Stimulated activated CD4-positive, alpha-beta T cell treated with anti-CD3 and anti-CD28 coated beads, Interleukin-4, amount 100 ng/mL, for 48 hours (primary cell): Measurements from ENCODE around the gene ATXN7L3B.
A peak's percentile ranks its signal among the peaks of the same experiment; 100 is the strongest.
"Not testable (repeated sequence)": the region's sequence is repeated elsewhere in the genome, so short reads cannot be mapped to it uniquely, and the experiment has no call there.

ENCODE experiments used
- DNase-seq, 2 donors: peaks; one replicate each; pipeline ENCODE4 v3.0.0-alpha.2; 2020; ENCODE audit warnings: low read depth in 2 of 2

Gene ATXN7L3B

GRCh38 chr12:74537707-74538385 lies at the start of gene ATXN7L3B:
ATXN7L3B (plus strand) TSS chr12:74537835; CDS start chr12:74538113, 278 bp downstream.
- peak; percentile 88 to 92 for DNase-seq

DNA sequence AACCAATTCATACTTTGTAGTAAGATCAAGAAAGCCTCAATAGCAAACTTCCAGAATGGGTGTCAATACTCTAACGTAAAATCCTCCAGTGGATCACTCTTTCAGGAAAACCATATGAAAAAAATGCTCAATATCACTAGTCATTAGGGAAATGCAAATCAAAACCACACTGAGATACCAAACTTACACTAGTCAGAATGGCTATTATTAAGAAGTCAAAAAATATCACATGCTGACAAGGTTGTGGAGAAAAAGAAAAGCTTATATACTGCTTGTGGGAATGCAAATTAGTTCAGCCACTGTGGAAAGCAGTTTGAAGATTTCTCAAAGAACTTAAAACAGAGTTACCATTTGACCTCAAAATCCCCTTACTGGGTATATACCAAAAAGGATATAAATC lies 49.5 kb upstream of the ATXN7L3B start:
- DNase-seq: no peak

DNA sequence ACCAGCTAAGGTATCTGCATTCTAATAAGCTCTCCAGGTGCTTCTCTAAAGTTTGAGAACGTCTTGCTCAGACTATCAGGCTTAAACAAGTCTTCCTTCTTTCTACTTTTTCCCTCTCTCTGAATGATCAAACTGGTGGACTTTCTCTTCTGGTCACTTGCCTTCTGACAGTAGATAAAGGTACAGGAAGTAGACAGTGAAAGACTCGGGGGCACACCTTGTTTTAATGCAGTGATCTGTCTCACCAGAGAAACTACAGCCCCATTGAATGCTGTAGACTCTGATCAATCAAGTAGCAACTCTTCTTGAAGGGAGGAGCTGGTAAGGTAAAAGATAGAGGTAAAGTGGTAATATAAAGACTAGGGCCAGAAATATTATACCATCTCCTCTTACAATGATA lies 48.1 kb upstream of the ATXN7L3B start:
- no peak for DNase-seq

GRCh38 chr12:74490390-74491064 lies 47.1 kb upstream of the ATXN7L3B start:
- DNase-seq: no peak

DNA sequence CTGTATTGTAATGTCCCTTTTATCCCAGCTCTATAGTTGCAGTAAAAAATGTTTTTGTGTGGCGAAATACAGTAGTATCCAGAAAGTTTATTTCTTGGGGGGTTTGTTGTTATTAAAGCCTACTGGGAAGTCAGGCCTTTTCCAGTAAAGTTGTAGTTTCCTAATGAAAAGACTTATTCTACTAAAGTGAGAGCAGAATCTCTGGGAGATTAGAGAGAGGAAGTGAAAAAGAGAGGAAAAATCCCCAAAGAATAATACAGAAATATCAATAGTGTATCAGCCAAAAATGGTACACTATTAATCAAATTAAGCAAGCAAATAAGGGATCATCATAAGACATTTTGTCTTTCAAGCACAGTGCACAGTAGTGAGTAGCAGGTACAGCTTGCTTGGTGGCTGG lies 46.3 kb upstream of the ATXN7L3B start:
- DNase-seq: no peak

DNA sequence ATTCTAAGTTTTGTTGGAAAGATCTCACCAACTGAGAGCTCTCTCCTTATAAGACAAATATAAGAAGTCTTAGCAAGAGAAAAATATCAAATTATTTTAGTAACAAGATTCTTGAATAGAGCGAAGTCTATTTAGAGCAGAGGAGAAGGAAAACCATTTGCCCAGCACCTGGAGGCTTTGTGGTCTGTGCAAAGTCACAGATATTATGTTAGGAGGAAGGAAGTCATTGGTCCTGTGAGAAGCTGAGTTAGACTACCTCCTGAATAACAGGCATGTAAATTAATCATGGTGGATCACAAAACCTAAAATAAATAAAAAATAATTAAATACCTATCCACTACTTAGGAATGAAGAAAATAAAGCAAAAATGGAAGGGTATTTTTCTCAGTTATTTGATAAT lies 38.4 kb upstream of the ATXN7L3B start:
- no peak for DNase-seq

- DNase-seq: not testable (repeated sequence)
Measured at GRCh38 chr12:74508873-74509657, 28.6 kb upstream of the ATXN7L3B start.

- no peak for DNase-seq
Measured at GRCh38 chr12:74509886-74510285, 27.7 kb upstream of the ATXN7L3B start.

GRCh38 chr12:74514098-74514872 lies 23.4 kb upstream of the ATXN7L3B start:
- DNase-seq: no peak

DNA sequence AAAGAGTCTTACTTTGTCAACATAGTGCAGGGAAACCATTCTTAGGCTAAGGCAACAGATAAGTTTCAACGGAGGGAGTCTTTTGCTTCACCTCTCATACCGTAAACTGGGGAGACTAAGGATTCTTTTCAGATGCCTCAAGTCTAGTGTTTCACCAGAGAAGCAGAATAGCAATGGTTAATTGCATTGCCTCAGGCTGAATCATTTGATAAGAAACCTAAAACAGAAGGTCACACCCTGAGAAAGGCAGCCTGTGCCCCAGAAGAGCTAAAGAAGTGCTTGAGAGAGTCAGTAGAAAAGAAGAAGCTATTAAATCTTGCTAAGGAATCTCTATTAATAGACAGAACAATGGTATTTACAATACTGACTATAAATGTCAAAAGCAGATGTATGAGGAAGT lies 21.8 kb upstream of the ATXN7L3B start:
- DNase-seq: no peak

DNA sequence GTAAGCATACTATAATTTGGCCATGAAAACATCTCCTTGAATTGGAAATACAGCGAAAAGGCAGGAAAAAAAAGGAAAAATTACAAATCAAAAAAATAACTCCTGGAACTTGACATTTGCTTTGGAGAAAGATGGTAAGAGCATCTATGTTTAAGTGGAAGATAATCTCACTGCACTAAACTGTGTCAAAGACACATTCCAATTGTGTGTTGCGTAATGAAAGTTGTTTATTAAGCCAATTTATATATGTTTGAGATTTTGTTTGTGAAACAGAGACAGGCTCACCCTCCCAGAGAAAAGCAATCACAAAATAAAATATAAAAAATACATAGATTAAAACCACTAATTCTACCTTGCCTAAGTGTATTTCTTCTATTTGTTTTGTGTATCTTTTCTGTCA lies 11.1 kb upstream of the ATXN7L3B start:
- no peak for DNase-seq

GRCh38 chr12:74527491-74527890 lies 10.1 kb upstream of the ATXN7L3B start:
- no peak for DNase-seq

DNA sequence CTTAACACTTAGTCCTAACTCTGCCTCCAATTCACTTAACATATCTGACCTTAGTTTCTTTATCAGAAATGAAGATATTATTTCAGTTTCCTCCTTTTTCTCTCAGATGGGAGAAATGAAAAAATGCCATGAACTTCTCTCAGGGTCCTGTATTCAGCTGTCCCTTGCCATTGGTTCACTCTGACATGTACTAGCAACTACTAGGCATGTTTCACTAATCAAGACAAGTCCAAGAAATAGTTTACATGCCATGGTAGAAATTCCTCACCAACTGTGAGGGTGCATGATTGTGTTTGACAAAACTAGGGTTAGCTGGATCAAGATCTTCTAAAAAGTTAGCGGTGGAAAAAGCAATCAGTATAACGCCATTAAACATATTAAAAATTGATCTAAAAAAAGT lies 7.0 kb upstream of the ATXN7L3B start:
- no peak for DNase-seq

DNA sequence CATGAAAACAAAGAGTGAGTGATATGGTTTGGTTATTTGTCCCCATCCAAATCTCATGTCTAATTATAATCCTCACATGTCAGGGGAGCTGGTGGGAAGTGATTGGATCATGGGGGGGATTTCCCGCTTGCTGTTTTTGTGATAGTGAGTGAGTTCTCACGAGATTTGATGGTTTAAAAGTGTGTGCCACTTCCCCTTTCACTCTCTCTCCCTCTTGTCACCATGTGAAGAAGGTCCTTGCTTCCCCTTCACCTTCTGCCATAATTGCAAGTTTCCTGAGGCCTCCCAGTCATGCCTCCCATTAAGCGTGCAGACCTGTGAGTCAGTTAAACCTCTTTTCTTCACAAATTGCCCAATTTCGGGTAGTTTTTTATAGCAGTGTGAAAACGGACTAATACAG lies 2.1 kb upstream of the ATXN7L3B start:
- no peak for DNase-seq

- no peak for DNase-seq
Measured at GRCh38 chr12:74537126-74537706, 419 bp upstream of the ATXN7L3B start.

- DNase-seq: no peak
Measured at GRCh38 chr12:74538491-74539258, 1.0 kb downstream of the ATXN7L3B start.

- DNase-seq: no peak
Measured at GRCh38 chr12:74539261-74539660, 1.6 kb downstream of the ATXN7L3B start.

GRCh38 chr12:74539765-74540526 lies 2.3 kb downstream of the ATXN7L3B start:
- DNase-seq: no peak

DNA sequence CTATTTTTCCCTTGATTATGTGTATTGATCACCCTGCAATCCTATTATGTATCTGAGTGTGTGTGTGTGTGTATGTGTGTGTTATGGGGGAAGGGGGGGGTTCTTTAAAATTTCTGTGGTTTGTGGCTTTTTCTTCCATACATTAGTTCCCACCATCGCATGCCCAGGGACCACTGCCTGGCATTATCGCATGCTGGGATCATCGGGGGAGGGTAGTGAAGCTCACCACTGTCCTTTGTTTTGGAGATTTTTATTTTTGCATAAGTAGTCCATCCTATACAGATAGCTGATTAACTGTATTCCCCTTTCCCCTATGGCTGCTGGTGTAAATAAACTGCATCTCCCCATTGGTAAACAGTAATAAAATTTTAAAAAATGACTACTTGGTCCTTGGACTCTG lies 3.4 kb downstream of the ATXN7L3B start:
- no peak for DNase-seq

DNA sequence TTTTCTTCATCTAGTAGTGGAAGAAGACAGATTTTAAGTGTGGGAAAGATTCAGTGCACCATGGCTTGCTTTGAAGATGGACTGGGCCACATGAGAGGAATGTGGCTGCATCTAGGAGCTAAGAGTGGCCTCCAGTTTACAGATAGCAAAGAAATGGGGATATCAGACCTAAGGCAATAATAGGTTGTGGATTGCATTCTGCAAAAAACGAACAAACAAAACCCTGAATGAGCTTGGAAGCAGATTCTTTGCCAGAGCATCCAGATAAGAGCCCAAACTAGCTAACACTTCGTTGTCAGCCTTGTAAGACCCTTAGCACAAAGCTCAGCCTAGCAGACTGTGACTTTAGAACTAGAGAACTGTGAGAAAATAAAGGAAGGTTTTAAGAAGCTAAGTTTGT lies 9.6 kb downstream of the ATXN7L3B start:
- DNase-seq: no peak
